Mucosa of stomach (tissue), 1 donor: ENCODE measurements around the gene GOSR1.
A peak's percentile ranks its signal among the peaks of the same experiment; 100 is the strongest.

Experiments used
- H3K27me3 ChIP-seq: one replicate; pipeline ENCODE4 v1.7.0; 2013; ENCODE audit warnings: mild to moderate bottlenecking, low read length; ENCODE audit not compliant: control insufficient read depth, insufficient read depth
- H3K36me3 ChIP-seq: one replicate; pipeline ENCODE4 v1.7.0; 2013; ENCODE audit warnings: low read length; ENCODE audit not compliant: control insufficient read depth, insufficient read depth
- H3K4me1 ChIP-seq: one replicate; pipeline ENCODE4 v1.7.0; 2013; ENCODE audit warnings: mild to moderate bottlenecking, low read length; ENCODE audit not compliant: control insufficient read depth, insufficient read depth
- H3K4me3 ChIP-seq: one replicate; pipeline ENCODE4 v1.7.0; 2013; ENCODE audit warnings: low read length
- H3K9ac ChIP-seq: one replicate; pipeline ENCODE4 v1.7.0; 2013; ENCODE audit warnings: mild to moderate bottlenecking, low read length, moderate library complexity
- H3K9me3 ChIP-seq: one replicate; pipeline ENCODE4 v1.7.0; 2013; ENCODE audit warnings: mild to moderate bottlenecking, low read length, moderate library complexity; ENCODE audit not compliant: control insufficient read depth
- donor health status: Pancreatic carcinoma.

GOSR1 gene

GRCh38 chr17:30468465-30468864, 8.7 kb upstream of the GOSR1 start:
- no peaks in the 10 kb centered on the region for H3K27me3 ChIP-seq
- no peaks in the 10 kb centered on the region for H3K4me1 ChIP-seq
- peaks cover 4% of the 10 kb centered on the region for H3K36me3 ChIP-seq
- no peak overlapping the region for H3K9ac ChIP-seq
- H3K4me3 ChIP-seq = no peak overlapping the region
- H3K9me3 ChIP-seq = no peaks in the 10 kb centered on the region

- no peaks in the 10 kb centered on the region for H3K4me1 ChIP-seq
- no peak overlapping the region for H3K4me3 ChIP-seq
- H3K9me3 ChIP-seq = no peaks in the 10 kb centered on the region
- no peak overlapping the region for H3K9ac ChIP-seq
- no peaks in the 10 kb centered on the region for H3K36me3 ChIP-seq
- no peaks in the 10 kb centered on the region for H3K27me3 ChIP-seq
Measured at GRCh38 chr17:30472238-30472890, 4.8 kb upstream of the GOSR1 start.

GRCh38 chr17:30475206-30475605, 2.0 kb upstream of the GOSR1 start:
- H3K9ac ChIP-seq = no peak overlapping the region
- peaks cover 10% of the 10 kb centered on the region for H3K4me1 ChIP-seq
- no peaks in the 10 kb centered on the region for H3K27me3 ChIP-seq
- no peaks in the 10 kb centered on the region for H3K36me3 ChIP-seq
- H3K9me3 ChIP-seq = no peaks in the 10 kb centered on the region
- H3K4me3 ChIP-seq = no peak overlapping the region

GRCh38 chr17:30476726-30477082, 504 bp upstream of the GOSR1 start:
- Histone ChIP-seq H3K36me3 (no peaks in the 10 kb centered on the region), H3K27me3 (no peaks in the 10 kb centered on the region), H3K4me1 (peaks cover 10% of the 10 kb centered on the region), H3K9me3 (no peaks in the 10 kb centered on the region), H3K9ac (peak overlapping the region; percentile 99), H3K4me3 (peak overlapping the region; percentile 96)

GRCh38 chr17:30477774-30478115, 537 bp downstream of the GOSR1 start:
- no peaks in the 10 kb centered on the region for H3K27me3 ChIP-seq
- H3K9ac ChIP-seq = peak overlapping the region; percentile 99
- peaks cover 10% of the 10 kb centered on the region for H3K4me1 ChIP-seq
- peak overlapping the region; percentile 96 for H3K4me3 ChIP-seq
- H3K36me3 ChIP-seq = no peaks in the 10 kb centered on the region
- H3K9me3 ChIP-seq = no peaks in the 10 kb centered on the region

- no peak overlapping the region for H3K9ac ChIP-seq
- H3K4me1 ChIP-seq = peaks cover 10% of the 10 kb centered on the region
- no peaks in the 10 kb centered on the region for H3K36me3 ChIP-seq
- H3K9me3 ChIP-seq = no peaks in the 10 kb centered on the region
- no peaks in the 10 kb centered on the region for H3K27me3 ChIP-seq
- no peak overlapping the region for H3K4me3 ChIP-seq
Measured at GRCh38 chr17:30482555-30482954, 5.3 kb downstream of the GOSR1 start.

GRCh38 chr17:30483159-30483558, 6.0 kb downstream of the GOSR1 start:
- Histone ChIP-seq H3K9ac (no peak overlapping the region), H3K4me3 (no peak overlapping the region), H3K27me3 (no peaks in the 10 kb centered on the region), H3K9me3 (no peaks in the 10 kb centered on the region), H3K4me1 (peaks cover 8% of the 10 kb centered on the region), H3K36me3 (no peaks in the 10 kb centered on the region)

- Histone ChIP-seq H3K36me3 (peaks cover 7% of the 10 kb centered on the region), H3K27me3 (no peaks in the 10 kb centered on the region), H3K9me3 (no peaks in the 10 kb centered on the region), H3K4me1 (no peaks in the 10 kb centered on the region), H3K9ac (no peak overlapping the region), H3K4me3 (no peak overlapping the region)
Measured at GRCh38 chr17:30493780-30494179, 16.6 kb downstream of the GOSR1 start.

GRCh38 chr17:30495586-30495985, 18.4 kb downstream of the GOSR1 start:
- no peak overlapping the region for H3K9ac ChIP-seq
- H3K9me3 ChIP-seq = no peaks in the 10 kb centered on the region
- no peaks in the 10 kb centered on the region for H3K27me3 ChIP-seq
- no peak overlapping the region for H3K4me3 ChIP-seq
- H3K36me3 ChIP-seq = peaks cover 7% of the 10 kb centered on the region
- no peaks in the 10 kb centered on the region for H3K4me1 ChIP-seq

- Histone ChIP-seq H3K27me3 (no peaks in the 10 kb centered on the region), H3K4me1 (peaks cover 10% of the 10 kb centered on the region), H3K36me3 (no peaks in the 10 kb centered on the region), H3K9me3 (no peaks in the 10 kb centered on the region), H3K4me3 (no peak overlapping the region), H3K9ac (no peak overlapping the region)
Measured at GRCh38 chr17:30503558-30503957, 26.4 kb downstream of the GOSR1 start.

GRCh38 chr17:30505868-30506417, 28.7 kb downstream of the GOSR1 start:
- H3K4me1 ChIP-seq = peaks cover 10% of the 10 kb centered on the region
- H3K9me3 ChIP-seq = no peaks in the 10 kb centered on the region
- no peaks in the 10 kb centered on the region for H3K36me3 ChIP-seq
- no peaks in the 10 kb centered on the region for H3K27me3 ChIP-seq
- H3K4me3 ChIP-seq = no peak overlapping the region
- no peak overlapping the region for H3K9ac ChIP-seq

GRCh38 chr17:30506481-30506880, 29.3 kb downstream of the GOSR1 start:
- Histone ChIP-seq H3K4me1 (peaks cover 10% of the 10 kb centered on the region), H3K4me3 (no peak overlapping the region), H3K9ac (no peak overlapping the region), H3K36me3 (no peaks in the 10 kb centered on the region), H3K27me3 (no peaks in the 10 kb centered on the region), H3K9me3 (no peaks in the 10 kb centered on the region)

GRCh38 chr17:30513346-30513745, 36.1 kb downstream of the GOSR1 start:
- no peak overlapping the region for H3K9ac ChIP-seq
- H3K4me3 ChIP-seq = no peak overlapping the region
- H3K4me1 ChIP-seq = no peaks in the 10 kb centered on the region
- no peaks in the 10 kb centered on the region for H3K27me3 ChIP-seq
- no peaks in the 10 kb centered on the region for H3K36me3 ChIP-seq
- no peaks in the 10 kb centered on the region for H3K9me3 ChIP-seq
